RKO (cell line): ENCODE data around the gene NKPD1.

Experiments
- DNase-seq: peaks from one replicate; pipeline ENCODE4 v3.0.0-alpha.2; 2016; ENCODE audit warnings: low spot score

The NKPD1 gene

DNA sequence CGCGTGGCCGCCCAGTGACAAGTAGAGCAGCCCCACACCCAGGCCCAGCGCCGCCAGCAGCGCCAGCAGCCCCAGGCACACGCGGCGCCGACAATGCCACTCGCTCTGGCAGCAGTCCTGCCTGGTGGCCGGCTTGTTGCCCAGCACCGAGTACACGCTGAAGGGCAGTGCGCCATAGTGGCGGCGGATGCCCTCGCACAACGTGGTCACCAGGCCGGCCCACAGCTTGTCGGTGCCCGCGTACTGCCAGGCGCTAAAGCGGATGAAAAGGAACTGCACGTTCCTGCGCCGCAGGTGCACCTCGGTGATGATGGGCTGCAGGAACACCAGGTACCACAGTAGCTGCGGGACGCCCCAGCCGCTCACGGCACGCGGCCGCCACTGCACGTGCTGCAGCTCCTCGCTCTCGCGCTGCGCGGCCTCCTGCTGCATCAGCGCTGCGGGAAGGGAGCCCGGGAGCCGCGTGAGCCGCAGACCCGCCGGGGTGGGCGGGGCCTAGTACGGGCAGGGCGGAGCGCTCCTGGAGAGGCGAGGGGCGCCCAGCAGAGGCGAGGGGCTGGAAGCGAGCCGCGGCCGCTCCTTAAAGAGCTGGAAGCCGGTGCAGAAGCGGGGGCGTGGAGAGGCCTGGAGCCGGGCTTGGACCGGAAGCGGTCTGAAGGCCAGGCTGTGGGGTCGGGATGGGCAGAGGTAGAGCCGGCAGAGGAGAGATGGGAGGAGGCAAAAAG, 7.3 kb downstream of the NKPD1 start:
- no peak for DNase-seq

GRCh38 chr19:45152504-45153338, 8.1 kb downstream of the NKPD1 start:
- DNase-seq = no peak

GRCh38 chr19:45151821-45152503, 8.8 kb downstream of the NKPD1 start:
- DNase-seq = no peak

GRCh38 chr19:45151320-45151719, 9.5 kb downstream of the NKPD1 start:
- DNase-seq = no peak

GRCh38 chr19:45150751-45151281, 10.0 kb downstream of the NKPD1 start:
- DNase-seq = no peak

DNA sequence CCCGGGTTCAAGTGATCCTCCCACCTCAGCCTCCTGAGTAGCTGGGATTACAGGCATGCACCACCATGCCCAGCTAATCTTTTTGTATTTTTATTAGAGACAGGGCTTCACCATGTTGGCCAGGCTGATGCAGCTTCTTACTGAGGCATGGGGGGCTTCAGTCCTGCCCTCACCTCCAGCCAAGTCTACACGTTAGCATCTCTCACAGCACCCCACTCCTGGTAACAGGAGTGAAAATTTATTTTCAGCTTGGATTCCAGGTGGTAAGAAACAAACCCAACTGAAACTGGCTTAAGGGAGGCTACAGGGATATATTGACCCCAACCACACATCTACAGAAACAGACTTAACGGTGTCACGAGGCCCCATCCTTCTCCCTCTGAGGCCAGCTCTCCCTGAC, 10.6 kb downstream of the NKPD1 start:
- no peak for DNase-seq

- DNase-seq = no peak
Measured at GRCh38 chr19:45149129-45149528, 11.7 kb downstream of the NKPD1 start.

DNA sequence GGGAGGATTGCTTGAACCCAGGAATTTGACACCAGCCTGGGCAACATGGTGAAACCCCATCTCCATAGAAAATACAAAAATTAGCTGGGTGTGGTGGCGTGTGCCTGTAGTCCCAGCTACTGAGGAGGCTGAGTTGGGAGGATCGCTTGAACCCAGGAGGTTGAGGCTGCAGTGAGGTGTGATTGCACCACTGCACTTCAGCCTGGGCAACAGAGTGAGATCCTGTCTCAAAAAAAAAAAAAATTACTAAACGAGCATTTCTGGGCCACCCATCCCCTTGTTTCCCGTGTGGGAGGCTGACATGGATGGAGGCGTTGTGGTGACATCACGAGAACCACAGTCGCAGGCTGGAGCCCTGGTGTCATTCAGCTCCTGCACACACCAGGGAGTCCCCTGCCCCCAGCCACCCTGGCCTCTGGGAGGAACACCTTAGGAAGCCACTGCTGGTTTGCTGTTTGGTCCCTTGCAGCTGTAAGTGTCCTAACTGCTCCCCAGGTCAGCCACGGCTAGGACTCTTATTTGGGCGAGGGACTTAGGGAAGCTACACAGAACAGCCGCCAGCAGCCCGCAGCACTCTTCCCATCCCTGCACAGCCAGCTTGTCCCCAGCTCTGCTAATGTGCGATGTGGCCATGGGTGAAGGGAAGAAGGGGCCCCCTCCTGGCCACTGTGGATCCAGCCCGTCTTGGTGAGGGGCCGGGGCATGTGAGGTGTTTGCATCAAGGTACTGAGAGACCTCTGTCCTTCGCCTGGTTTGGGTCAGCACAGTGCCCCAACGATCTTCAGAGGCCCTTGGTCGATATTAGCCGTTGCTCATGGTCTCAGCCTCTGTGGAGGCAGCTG, 12.7 kb downstream of the NKPD1 start:
- no peak for DNase-seq

DNA sequence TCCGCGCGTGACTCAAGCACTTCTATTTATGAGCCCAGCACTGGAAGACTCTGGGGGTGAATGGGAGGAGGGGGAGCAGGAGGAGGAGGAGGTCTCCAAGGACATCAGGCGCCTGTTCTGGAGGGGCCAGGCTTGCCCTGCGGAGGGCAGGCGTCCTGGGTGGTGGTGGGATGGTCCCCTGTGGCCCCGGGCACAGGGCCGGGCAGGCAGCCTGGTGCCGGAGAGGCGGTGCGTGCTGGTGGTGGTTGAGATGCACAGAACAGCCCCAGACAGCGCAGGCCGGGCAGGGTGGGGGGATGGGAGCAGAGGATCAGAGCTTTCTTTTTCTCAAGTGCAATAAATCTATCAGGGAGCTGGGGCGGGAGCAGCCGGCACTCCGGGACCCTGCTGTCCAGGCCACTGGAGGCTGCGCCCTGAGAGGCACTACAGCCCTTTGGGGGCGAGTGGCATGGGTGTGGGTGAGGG, 14.0 kb downstream of the NKPD1 start:
- no peak for DNase-seq

DNA sequence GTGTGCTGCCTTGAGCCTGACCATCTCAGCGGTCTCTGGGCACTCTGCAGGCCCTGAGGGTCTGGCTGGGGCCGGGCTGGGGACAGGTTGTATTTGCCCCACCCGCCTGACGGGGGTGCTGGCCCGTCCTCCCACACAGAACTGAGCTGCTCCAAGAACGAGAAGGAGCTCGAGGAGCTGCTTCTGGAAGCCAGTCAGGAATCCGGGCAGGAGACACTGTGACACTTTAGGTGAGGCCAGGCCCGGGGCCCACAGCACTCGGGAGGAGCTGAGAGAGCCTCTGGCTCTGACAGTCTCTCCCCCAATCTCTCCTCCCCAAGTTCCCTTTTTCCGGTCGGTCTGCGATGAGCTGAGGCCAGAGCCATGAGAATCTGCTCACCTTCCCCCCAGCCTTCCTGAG, 14.5 kb downstream of the NKPD1 start:
- no peak for DNase-seq

- DNase-seq = no peak
Measured at GRCh38 chr19:45145270-45146189, 15.3 kb downstream of the NKPD1 start.

DNA sequence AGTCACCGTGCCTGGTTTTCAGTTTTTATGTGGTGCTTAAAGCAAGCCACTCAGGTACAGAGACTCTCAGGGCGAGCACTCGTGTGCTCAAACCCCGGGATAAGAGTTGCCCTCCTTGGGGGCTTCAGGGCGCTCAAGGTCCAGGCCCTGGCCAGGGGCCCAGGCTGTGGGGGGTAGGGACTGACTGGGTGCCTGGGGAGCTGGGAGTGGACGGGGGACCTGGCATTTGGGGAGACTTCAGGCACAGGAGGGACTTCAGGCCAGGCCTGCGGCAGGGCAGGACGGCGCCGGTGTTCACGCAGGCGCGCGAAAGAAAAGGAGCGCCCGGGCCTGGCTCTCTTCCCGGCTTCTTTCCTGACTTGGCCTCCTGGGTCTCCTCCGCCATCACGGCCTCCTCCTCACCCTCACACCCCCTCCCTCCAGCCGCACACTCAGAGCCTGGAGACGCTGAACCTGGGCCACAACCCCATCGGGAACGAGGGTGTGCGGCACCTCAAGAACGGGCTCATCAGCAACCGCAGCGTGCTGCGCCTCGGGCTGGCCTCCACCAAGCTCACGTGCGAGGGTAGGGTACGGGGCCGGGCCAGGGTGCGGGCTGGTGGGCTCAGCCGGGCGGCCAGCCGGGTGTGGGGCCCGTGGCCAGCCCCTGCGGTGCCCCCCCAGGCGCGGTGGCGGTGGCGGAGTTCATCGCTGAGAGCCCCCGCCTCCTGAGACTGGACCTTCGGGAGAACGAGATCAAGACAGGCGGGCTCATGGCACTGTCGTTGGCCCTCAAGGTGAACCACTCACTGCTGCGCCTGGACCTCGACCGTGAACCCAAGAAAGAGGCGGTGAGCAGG, 16.1 kb downstream of the NKPD1 start:
- no peak for DNase-seq

GRCh38 chr19:45142726-45143110, 18.1 kb downstream of the NKPD1 start:
- no peak for DNase-seq

GRCh38 chr19:45142016-45142725, 18.6 kb downstream of the NKPD1 start:
- no peak for DNase-seq

GRCh38 chr19:45141203-45141900, 19.4 kb downstream of the NKPD1 start:
- DNase-seq = no peak

DNA sequence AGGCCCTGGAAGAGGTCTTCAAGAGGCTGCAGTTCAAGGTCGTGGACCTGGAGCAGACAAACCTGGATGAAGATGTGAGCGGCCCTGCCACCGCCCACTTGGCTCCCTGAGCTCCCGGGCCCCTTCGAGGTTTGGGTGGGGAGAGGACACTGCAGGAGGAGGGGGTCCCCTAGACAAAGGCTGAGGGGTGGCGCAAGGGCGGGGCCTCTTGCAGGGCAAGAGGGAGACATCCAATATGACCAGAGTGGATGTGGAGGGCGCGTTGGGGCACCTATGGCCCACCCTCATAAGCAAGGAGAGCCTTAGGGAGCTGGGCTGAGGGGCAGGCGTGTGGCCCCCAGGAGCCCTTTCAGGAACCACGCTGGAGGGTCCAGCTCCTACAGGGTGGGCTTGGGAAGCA, 20.2 kb downstream of the NKPD1 start:
- DNase-seq = no peak

- no peak for DNase-seq
Measured at GRCh38 chr19:45140144-45140503, 20.7 kb downstream of the NKPD1 start.
